AG04450 (cell line): ENCODE data around the gene PLP2. TPM values are rescaled to one million over a fixed set of nuclear protein-coding genes. Genes with fewer than 3 reads are reported as not detected.
A peak's percentile ranks its signal among the peaks of the same experiment; 100 is the strongest.
"Not testable (repeated sequence)": the region's sequence is repeated elsewhere in the genome, so short reads cannot be mapped to it uniquely, and the experiment has no call there.

Experiments
- CTCF ChIA-PET: fragments of 300-600, 350-600 bp; formaldehyde crosslinking; extraction: SDS; loops from one replicate; lab custom pipeline; 2022; ENCODE audit warnings: antibody characterized with exemption, inconsistent platforms; lab: Charles Lee
- POLR2A ChIA-PET: fragments of 350-600 bp; formaldehyde crosslinking; extraction: SDS; loops from one replicate; lab custom pipeline; 2021; ENCODE audit warnings: antibody characterized with exemption, inconsistent platforms; lab: Yijun Ruan, JAX
- DNase-seq: peaks from one replicate; pipeline ENCODE4 v3.0.0-alpha.2; 2011; ENCODE audit warnings: low read depth, low spot score
- H3K27ac ChIP-seq: one replicate; pipeline ENCODE4 v1.5.1; 2012; ENCODE audit warnings: low read depth, low read length, control low read depth
- H3K27me3 ChIP-seq: one replicate; pipeline ENCODE4 v1.6.0; 2012; ENCODE audit warnings: low read length; ENCODE audit not compliant: control insufficient read depth, insufficient read depth
- H3K4me3 ChIP-seq: 2 replicates; pipeline ENCODE4 v1.5.1; 2011; ENCODE audit warnings: mild to moderate bottlenecking, low read depth, low read length, control low read depth
- H3K9me3 ChIP-seq: 2 replicates; pipeline ENCODE4 v1.5.1; 2012; ENCODE audit warnings: low read length; ENCODE audit not compliant: control insufficient read depth, insufficient read depth
- polyA minus RNA-seq: library from RNA; depleted of rRNA, polyadenylated mRNA; stranded (reverse); fragments of >200 nt; gene quantifications from 2 replicates; pipeline ENCODE4 v1.2.3, GENCODE V29; 2011; rRNA and poly(A)+ RNA removed
- polyA plus RNA-seq: library from polyadenylated mRNA; depleted of rRNA; stranded (reverse); fragments of >200 nt; gene quantifications from 2 replicates; pipeline ENCODE4 v1.2.3, GENCODE V29; 2011; rRNA removed
- TF ChIP-seq, protein P1 (sequence below): IDR thresholded peaks from 2 replicates; pipeline ENCODE4 v1.5.1; 2011; ENCODE audit warnings: low read depth, low read length, control low read depth, inconsistent platforms

PLP2 gene, protein sequence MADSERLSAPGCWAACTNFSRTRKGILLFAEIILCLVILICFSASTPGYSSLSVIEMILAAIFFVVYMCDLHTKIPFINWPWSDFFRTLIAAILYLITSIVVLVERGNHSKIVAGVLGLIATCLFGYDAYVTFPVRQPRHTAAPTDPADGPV
- polyA plus RNA-seq (66.7 and 79.6 TPM in 2 replicates), polyA minus RNA-seq (96.7 and 105 TPM in 2 replicates)

DNA sequence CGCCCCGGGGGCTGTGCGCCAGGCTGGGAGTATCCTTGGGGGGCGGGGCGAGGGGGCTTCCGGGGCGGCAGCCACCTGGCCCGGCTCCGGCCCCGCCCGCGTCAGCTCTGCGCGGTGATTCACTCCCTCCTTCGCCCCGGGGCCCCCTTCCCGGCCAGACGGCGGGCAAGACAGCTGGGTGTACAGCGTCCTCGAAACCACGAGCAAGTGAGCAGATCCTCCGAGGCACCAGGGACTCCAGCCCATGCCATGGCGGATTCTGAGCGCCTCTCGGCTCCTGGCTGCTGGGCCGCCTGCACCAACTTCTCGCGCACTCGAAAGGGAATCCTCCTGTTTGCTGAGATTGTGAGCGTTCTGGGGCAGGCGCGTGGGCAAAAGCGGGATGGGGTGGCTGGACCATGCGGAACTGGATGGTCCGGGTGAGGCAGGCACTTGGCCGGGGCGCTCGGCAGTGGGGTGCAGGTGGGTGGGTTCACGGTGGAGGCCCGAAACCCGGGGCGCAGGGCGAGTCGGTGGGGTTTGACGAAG lies at the start of gene PLP2:
PLP2 (plus strand) TSS at position 147 of the 528 bp plus-strand sequence; CDS start at position 250, 103 bp downstream.
- Histone ChIP-seq H3K27ac (peak within 1 kb of the TSS; percentile 31), H3K9me3 (no peaks in the 10 kb centered on the region), H3K4me3 (peak within 1 kb of the TSS; percentile 70), H3K27me3 (no peaks in the 10 kb centered on the region)
- no peak for DNase-seq
- TF ChIP-seq, protein P1, sequence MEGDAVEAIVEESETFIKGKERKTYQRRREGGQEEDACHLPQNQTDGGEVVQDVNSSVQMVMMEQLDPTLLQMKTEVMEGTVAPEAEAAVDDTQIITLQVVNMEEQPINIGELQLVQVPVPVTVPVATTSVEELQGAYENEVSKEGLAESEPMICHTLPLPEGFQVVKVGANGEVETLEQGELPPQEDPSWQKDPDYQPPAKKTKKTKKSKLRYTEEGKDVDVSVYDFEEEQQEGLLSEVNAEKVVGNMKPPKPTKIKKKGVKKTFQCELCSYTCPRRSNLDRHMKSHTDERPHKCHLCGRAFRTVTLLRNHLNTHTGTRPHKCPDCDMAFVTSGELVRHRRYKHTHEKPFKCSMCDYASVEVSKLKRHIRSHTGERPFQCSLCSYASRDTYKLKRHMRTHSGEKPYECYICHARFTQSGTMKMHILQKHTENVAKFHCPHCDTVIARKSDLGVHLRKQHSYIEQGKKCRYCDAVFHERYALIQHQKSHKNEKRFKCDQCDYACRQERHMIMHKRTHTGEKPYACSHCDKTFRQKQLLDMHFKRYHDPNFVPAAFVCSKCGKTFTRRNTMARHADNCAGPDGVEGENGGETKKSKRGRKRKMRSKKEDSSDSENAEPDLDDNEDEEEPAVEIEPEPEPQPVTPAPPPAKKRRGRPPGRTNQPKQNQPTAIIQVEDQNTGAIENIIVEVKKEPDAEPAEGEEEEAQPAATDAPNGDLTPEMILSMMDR = no peak
- CTCF ChIA-PET = no interaction called here
- POLR2A ChIA-PET = interaction anchor here (1.0 kb wide), 1 partner anchor 8 kb away, joined by 5 read pairs; no protein-coding TSS in a partner anchor

DNA sequence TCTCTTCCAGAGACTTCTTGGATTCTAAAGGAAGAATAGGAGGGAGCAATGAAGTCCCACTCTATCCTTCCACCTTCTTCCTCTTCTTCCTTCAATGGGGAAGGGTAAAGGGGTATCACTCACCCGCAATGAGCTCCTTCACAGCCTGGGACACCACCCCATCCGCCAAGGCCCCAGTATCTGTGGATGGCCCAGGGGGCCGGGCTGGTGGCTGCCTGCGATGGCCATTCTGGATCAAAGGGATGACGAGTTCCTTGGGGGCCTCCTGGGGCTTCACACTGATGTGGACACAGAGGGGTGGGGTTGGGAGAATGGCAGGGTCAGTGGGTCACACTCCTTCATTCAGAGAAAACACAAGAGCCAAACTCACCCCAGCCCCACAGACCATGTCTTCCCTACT lies 49.2 kb upstream of the PLP2 start:
- TF ChIP-seq, protein P1 = no peak
- no peak overlapping the region for H3K27ac ChIP-seq
- H3K9me3 ChIP-seq = no peaks in the 10 kb centered on the region
- ChIA-PET CTCF (no interaction called here), POLR2A (no interaction called here)
- peak overlapping the region; percentile 72 for H3K4me3 ChIP-seq
- no peak for DNase-seq
- no peaks in the 10 kb centered on the region for H3K27me3 ChIP-seq

DNA sequence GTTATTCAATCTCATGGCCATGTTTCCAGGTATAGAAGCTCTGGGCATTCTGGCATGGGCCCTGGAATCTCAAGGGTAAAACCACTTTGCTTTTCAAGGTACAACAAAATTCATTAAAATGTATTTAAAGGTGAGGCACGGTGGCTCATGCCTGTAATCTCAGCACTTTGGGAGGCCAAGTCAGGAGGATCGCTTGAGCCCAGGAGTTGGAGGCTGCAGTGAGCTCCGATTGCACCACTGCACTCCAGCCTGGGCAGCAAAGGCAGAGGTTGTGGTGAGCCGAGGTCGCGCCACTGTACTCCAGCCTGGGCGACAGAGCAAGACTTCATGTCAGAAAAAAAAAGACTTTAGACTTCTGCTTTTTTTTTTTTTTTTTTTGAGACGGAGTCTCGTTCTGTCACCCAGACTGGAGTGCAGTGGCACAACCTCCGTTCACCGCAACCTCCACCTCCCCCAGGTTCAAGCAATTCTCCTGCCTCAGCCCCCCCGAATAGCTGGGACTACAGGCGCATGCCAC lies 43.9 kb upstream of the PLP2 start:
- CTCF ChIA-PET, H3K4me3 ChIP-seq, H3K27ac ChIP-seq, H3K27me3 ChIP-seq, H3K9me3 ChIP-seq, DNase-seq: not testable (repeated sequence)
- POLR2A ChIA-PET = interaction anchor here (0.7 kb wide), 1 partner anchor 951 kb away, joined by 5 read pairs; no protein-coding TSS in a partner anchor

DNA sequence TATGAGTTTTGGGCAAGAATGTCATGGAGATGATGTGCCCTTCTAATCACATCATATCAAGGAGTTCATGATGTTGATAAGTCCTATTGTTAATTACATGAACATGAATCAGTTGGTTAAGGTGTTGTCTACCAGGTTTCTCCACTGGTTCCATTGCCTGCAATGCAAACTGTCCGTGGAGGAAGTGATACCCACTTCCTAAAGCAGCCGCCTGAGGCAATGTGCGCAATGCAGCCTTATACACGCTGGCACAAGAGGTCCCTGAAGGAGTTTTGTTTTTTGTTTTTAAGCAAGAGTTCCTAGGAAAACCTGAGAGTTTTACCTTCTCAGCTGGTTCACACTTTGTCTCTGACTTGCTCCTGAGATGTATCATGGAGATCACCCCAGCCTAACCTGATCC lies 42.3 kb upstream of the PLP2 start:
- TF ChIP-seq, protein P1 = no peak
- H3K27me3 ChIP-seq = no peaks in the 10 kb centered on the region
- DNase-seq = no peak
- H3K9me3 ChIP-seq = no peaks in the 10 kb centered on the region
- no peak overlapping the region for H3K4me3 ChIP-seq
- ChIA-PET POLR2A (no interaction called here), CTCF (no interaction called here)
- H3K27ac ChIP-seq = no peak overlapping the region

DNA sequence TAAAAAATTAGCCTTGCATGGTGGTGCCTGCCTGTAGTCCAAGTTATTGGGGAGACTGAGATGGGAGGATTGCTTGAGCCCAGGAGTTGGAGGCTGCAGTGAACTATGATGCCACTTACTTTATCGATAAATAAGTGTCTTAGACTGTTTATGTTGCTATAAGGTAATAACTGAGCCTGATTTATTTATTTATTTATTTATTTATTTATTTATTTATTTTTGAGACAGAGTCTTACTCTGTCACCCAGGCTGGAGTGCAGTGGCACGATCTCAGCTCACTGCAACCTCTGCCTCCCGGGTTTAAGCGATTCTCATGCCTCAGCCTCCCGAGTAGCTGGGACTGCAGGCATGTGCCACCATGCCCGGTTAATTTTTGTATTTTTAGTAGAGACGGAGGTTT lies 39.4 kb upstream of the PLP2 start:
- CTCF ChIA-PET, H3K9me3 ChIP-seq: not testable (repeated sequence)

DNA sequence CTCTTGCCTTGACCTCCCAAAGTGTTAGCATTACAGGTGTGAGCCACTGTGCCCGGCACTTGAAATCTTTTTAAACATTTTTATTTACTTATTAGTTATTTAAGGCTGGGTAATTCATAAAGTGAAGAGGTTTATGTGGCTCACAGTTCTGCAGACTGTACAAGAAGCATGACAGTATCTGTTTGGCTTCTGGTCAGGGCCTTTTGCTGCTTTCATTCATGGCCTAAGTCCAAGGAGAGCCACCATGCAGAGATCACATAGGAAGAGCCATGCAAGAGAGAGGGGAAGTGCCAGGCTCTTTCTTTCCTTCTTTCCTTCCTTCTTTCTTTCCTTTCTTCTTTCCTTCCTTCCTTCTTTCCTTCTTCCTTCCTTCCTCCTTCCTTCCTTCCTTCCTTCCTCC lies 37.9 kb upstream of the PLP2 start:
- no peak for DNase-seq
- H3K27me3 ChIP-seq = no peaks in the 10 kb centered on the region
- ChIA-PET POLR2A (no interaction called here), CTCF (no interaction called here)
- H3K9me3 ChIP-seq = no peaks in the 10 kb centered on the region
- H3K4me3 ChIP-seq = no peak overlapping the region
- H3K27ac ChIP-seq = no peak overlapping the region
- TF ChIP-seq, protein P1 = no peak

More for the DNA sequence above, 39.4 kb upstream of the PLP2 start:
- not testable (repeated sequence) for DNase-seq, H3K4me3 ChIP-seq, H3K27ac ChIP-seq, H3K27me3 ChIP-seq
- POLR2A ChIA-PET = interaction anchor here (0.6 kb wide), 1 partner anchor 1861 kb away, joined by 6 read pairs; no protein-coding TSS in a partner anchor
